ENCODE results near the gene KDM3A. TPM values are rescaled to one million over a fixed set of nuclear protein-coding genes. Genes with fewer than 3 reads are reported as not detected.

KDM3A gene
- total RNA-seq, 1 experiment from 2014 or later: 48.4 TPM

DNA sequence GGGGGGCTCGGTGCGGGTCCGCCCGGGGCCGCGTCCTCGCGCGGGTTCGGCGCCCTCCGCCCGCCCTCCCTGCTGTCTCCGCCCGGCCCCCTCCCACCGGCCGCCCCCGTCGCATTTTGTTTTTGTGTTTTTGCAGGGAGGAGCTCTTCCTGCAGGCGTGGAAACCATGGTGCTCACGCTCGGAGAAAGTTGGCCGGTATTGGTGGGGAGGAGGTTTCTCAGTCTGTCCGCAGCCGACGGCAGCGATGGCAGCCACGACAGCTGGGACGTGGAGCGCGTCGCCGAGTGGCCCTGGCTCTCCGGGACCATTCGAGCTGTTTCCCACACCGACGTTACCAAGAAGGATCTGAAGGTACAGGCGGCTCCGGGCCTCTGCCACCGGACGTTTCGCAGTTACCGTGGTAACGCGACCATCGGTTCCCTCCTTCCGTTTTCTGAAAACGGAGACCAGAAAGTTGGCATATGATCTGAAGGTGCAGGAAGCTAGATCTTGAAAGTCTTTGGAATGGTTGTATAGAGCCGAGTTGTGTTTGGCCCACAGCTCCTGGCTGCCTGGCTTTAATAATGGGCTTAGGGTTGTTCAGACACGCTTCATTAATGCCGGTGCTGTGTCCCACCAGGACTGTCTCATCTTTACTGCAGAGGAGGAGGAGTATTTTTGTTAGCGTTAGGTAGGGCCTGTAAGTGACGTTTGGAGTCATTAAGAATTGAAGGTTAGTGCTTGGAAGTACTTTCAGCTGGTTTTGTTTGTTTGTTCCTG, 891 bp downstream of the KDM3A start:
- POLR2A ChIA-PET: interaction anchor here (0.5 to 1.3 kb wide), 7 partner anchors 18 to 710 kb away, joined by 3 to 14 read pairs (median 4); no protein-coding TSS in a partner anchor
- peak overlapping the region; percentile 87 to 91 for H3K4me3 ChIP-seq (ENCODE audit: low read depth in 2 of 2, low read length in 2 of 2)
- intact Hi-C loops (cut with micrococcal nuclease; ENCODE audit: unreplicated experiment): no loop called here
- H3K9me3 ChIP-seq (ENCODE audit: control insufficient read depth, insufficient read depth, low read depth, low read length): peaks cover 32% of the 10 kb centered on the region
- no peaks in the 10 kb centered on the region for H3K27me3 ChIP-seq (ENCODE audit: control insufficient read depth, insufficient read depth, low read length)
- in situ Hi-C loops (cut with HindIII; ENCODE audit: low pct_unique_long_range_greater_than_20kb, low sequenced_read_pairs): no loop called here
- TF ChIP-seq, protein P1, sequence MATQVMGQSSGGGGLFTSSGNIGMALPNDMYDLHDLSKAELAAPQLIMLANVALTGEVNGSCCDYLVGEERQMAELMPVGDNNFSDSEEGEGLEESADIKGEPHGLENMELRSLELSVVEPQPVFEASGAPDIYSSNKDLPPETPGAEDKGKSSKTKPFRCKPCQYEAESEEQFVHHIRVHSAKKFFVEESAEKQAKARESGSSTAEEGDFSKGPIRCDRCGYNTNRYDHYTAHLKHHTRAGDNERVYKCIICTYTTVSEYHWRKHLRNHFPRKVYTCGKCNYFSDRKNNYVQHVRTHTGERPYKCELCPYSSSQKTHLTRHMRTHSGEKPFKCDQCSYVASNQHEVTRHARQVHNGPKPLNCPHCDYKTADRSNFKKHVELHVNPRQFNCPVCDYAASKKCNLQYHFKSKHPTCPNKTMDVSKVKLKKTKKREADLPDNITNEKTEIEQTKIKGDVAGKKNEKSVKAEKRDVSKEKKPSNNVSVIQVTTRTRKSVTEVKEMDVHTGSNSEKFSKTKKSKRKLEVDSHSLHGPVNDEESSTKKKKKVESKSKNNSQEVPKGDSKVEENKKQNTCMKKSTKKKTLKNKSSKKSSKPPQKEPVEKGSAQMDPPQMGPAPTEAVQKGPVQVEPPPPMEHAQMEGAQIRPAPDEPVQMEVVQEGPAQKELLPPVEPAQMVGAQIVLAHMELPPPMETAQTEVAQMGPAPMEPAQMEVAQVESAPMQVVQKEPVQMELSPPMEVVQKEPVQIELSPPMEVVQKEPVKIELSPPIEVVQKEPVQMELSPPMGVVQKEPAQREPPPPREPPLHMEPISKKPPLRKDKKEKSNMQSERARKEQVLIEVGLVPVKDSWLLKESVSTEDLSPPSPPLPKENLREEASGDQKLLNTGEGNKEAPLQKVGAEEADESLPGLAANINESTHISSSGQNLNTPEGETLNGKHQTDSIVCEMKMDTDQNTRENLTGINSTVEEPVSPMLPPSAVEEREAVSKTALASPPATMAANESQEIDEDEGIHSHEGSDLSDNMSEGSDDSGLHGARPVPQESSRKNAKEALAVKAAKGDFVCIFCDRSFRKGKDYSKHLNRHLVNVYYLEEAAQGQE (IDR thresholded peaks at IDR 0.05; ENCODE audit: insufficient read depth in 1 of 2, low read depth in 2 of 2, low read length in 1 of 2): no peak
- 0 out of 2 replicates have a peak, but pooled peaks have one; percentile 18 for TF ChIP-seq SIN3A (IDR thresholded peaks at IDR 0.05; ENCODE audit: borderline replicate concordance, insufficient read depth, low read depth, low read length)
- CTCF ChIA-PET: interaction anchor here (0.7 to 0.9 kb wide), 2 partner anchors 41 to 838 kb away, joined by 3 to 8 read pairs; no protein-coding TSS in a partner anchor
- peaks cover 12% of the 10 kb centered on the region for H3K4me1 ChIP-seq (ENCODE audit: control insufficient read depth, insufficient read depth, low read length)
- no TSS peak for BruUV-seq (replicated peaks)
- DNase-seq (ENCODE audit: low read depth, low spot score) (no peak), ATAC-seq (peak; percentile 29)
- peaks cover 5% of the 10 kb centered on the region for H3K36me3 ChIP-seq (ENCODE audit: control insufficient read depth, insufficient read depth, low read length)
- peak overlapping the region; percentile 76 for H3K27ac ChIP-seq (ENCODE audit: low read length)

DNA sequence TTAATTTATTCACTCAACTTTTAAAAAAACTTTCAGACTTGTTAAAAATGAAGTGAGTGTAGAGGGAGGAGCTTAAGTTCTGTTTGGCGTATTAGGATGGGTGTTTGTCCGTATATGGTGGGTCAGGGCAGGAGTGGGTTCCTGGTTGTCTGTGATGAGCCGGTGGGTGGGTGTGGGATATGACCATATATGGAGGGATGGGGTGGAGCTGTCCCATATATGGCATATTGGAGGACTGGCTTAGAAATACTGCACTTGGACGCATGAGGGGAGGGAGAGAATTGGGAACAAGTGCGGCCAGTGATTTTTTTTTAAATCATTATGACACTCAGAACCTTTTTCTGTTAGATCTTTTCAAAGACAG, 1.5 kb downstream of the KDM3A start:
- Histone ChIP-seq H3K36me3 (ENCODE audit: control insufficient read depth, insufficient read depth, low read length) (peaks cover 5% of the 10 kb centered on the region), H3K27ac (ENCODE audit: low read length) (peak overlapping the region; percentile 76), H3K4me3 (ENCODE audit: low read depth in 2 of 2, low read length in 2 of 2) (peak overlapping the region; percentile 87 to 91), H3K4me1 (ENCODE audit: control insufficient read depth, insufficient read depth, low read length) (peaks cover 12% of the 10 kb centered on the region), H3K9me3 (ENCODE audit: control insufficient read depth, insufficient read depth, low read depth, low read length) (peaks cover 29% of the 10 kb centered on the region), H3K27me3 (ENCODE audit: control insufficient read depth, insufficient read depth, low read length) (no peaks in the 10 kb centered on the region)
- DNase-seq (ENCODE audit: low read depth, low spot score): peak; percentile 64
- POLR2A ChIA-PET: interaction anchor here (0.5 to 1.3 kb wide), 4 partner anchors 18 to 906 kb away, joined by 3 to 4 read pairs (median 3); no protein-coding TSS in a partner anchor
- TF ChIP-seq, protein P2, sequence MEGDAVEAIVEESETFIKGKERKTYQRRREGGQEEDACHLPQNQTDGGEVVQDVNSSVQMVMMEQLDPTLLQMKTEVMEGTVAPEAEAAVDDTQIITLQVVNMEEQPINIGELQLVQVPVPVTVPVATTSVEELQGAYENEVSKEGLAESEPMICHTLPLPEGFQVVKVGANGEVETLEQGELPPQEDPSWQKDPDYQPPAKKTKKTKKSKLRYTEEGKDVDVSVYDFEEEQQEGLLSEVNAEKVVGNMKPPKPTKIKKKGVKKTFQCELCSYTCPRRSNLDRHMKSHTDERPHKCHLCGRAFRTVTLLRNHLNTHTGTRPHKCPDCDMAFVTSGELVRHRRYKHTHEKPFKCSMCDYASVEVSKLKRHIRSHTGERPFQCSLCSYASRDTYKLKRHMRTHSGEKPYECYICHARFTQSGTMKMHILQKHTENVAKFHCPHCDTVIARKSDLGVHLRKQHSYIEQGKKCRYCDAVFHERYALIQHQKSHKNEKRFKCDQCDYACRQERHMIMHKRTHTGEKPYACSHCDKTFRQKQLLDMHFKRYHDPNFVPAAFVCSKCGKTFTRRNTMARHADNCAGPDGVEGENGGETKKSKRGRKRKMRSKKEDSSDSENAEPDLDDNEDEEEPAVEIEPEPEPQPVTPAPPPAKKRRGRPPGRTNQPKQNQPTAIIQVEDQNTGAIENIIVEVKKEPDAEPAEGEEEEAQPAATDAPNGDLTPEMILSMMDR (IDR thresholded peaks at IDR 0.05): no peak
- TF ChIP-seq TCF7L2 (IDR thresholded peaks at IDR 0.05; ENCODE audit: low read depth, low read length): peak; percentile 71
- ATAC-seq: peak; percentile 85
- CTCF ChIA-PET: no interaction called here
- in situ Hi-C loops (cut with HindIII; ENCODE audit: low pct_unique_long_range_greater_than_20kb, low sequenced_read_pairs): no loop called here
- BruUV-seq (replicated peaks): no TSS peak
- intact Hi-C loops (cut with micrococcal nuclease; ENCODE audit: unreplicated experiment): no loop called here
